HCT116 (cell line): ENCODE measurements around the gene FHOD1. TPM values are rescaled to one million over a fixed set of nuclear protein-coding genes. Genes with fewer than 3 reads are reported as not detected.

ENCODE experiments used
- ATAC-seq: fragments of 200-7000 bp; cut with Tn5 transposase; 2 replicates; pipeline ENCODE4 v1.9.1; 2020; ENCODE audit warnings: mild to moderate bottlenecking, moderate library complexity
- BruUV-seq: library from RNA; stranded (reverse); fragments of 400-500 nt; replicated peaks from 2 replicates; lab custom pipeline; 2021; lab: Mats Ljungman, UMichigan
- CTCF ChIA-PET: fragments of 300-600 bp; sonication (Branson Sonifier 250); formaldehyde crosslinking; loops from one replicate; lab custom pipeline; 2021; ENCODE audit warnings: antibody characterized with exemption; lab: Charles Lee
- POLR2A ChIA-PET: fragments of 300-600, 350-600 bp; sonication (Branson Sonifier 250); formaldehyde crosslinking; loops from one replicate; lab custom pipeline; 2021; ENCODE audit warnings: antibody characterized with exemption; lab: Charles Lee
- RAD21 ChIA-PET, 2 experiments: fragments of 300-600 bp; sonication (Branson Sonifier 250); formaldehyde crosslinking; loops; one replicate each; lab custom pipeline; 2023; ENCODE audit warnings: low total read pairs in 2 of 2; ENCODE audit not compliant: uncharacterized antibody in 2 of 2, unreplicated experiment in 2 of 2, low non-redundant PET in 1 of 2; lab: Charles Lee
- DNase-seq: peaks from one replicate; pipeline ENCODE4 v3.0.0-alpha.2; 2010; ENCODE audit warnings: low read depth, low spot score
- H2AFZ ChIP-seq: fragments of 200-600 bp; shearing (Covaris generic), sonication (generic); 2 replicates; pipeline ENCODE4 v1.6.1; 2017; ENCODE audit warnings: low read depth, mixed run types, mixed read lengths, antibody characterized with exemption, low read length; ENCODE audit not compliant: poor library complexity, severe bottlenecking
- H3K27ac ChIP-seq: 2 replicates; pipeline ENCODE4 v1.5.1; 2012; ENCODE audit warnings: low read depth, low read length
- H3K27me3 ChIP-seq: fragments of 200-600 bp; sonication (generic); 2 replicates; pipeline ENCODE4 v1.6.1; 2016; ENCODE audit warnings: mixed run types, low read length, mixed read lengths; ENCODE audit not compliant: insufficient read depth
- H3K36me3 ChIP-seq, 2 experiments: fragments of 200-500 bp in 1 of 2; fragments of 200-600 bp in 1 of 2; sonication (Bioruptor generic) in 1 of 2; sonication (generic) in 1 of 2; 2 replicates each; pipeline versions ENCODE4 v1.5.1 to v1.6.1; 2014 to 2016; ENCODE audit warnings: low read length in 2 of 2, inconsistent platforms in 1 of 2, mixed read lengths in 1 of 2, mixed run types in 1 of 2; ENCODE audit not compliant: insufficient read depth in 2 of 2, control insufficient read depth in 1 of 2
- H3K4me1 ChIP-seq, 2 experiments: fragments of 200-600 bp in 1 of 2; sonication (generic) in 1 of 2; 2 replicates each; pipeline versions ENCODE4 v1.5.1 to v1.6.1; 2012 to 2017; ENCODE audit warnings: low read length in 2 of 2, inconsistent platforms in 1 of 2, mild to moderate bottlenecking in 1 of 2, mixed read lengths in 1 of 2, mixed run types in 1 of 2, moderate library complexity in 1 of 2; ENCODE audit not compliant: insufficient read depth in 2 of 2, control insufficient read depth in 1 of 2
- H3K4me2 ChIP-seq: fragments of 200-600 bp; sonication (generic); 2 replicates; pipeline ENCODE4 v1.6.1; 2017; ENCODE audit warnings: mixed run types, low read length, mixed read lengths
- H3K4me3 ChIP-seq, 2 experiments: fragments of 200-600 bp in 1 of 2; sonication (generic) in 1 of 2; replicated peaks in 1 of 2; 2 replicates each; pipeline ENCODE4 v1.5.1; 2011 to 2016; ENCODE audit warnings: low read length in 2 of 2, control low read depth in 1 of 2, low read depth in 1 of 2, mild to moderate bottlenecking in 1 of 2, mixed read lengths in 1 of 2, mixed run types in 1 of 2
- H3K79me2 ChIP-seq: fragments of 200-600 bp; sonication (generic); 2 replicates; pipeline ENCODE4 v1.6.1; 2017; ENCODE audit warnings: mild to moderate bottlenecking, mixed run types, low read length, moderate library complexity, mixed read lengths; ENCODE audit not compliant: insufficient read depth
- H3K9ac ChIP-seq: fragments of 200-600 bp; sonication (generic); 2 replicates; pipeline ENCODE4 v1.6.1; 2016; ENCODE audit warnings: low read length, mixed read lengths
- H3K9me2 ChIP-seq: fragments of 200-600 bp; sonication (generic), shearing (Covaris generic); 2 replicates; pipeline ENCODE4 v1.6.1; 2017; ENCODE audit warnings: mixed run types, mild to moderate bottlenecking, moderate library complexity; ENCODE audit not compliant: insufficient read depth
- H3K9me3 ChIP-seq, 2 experiments: fragments of 200-500 bp in 1 of 2; fragments of 200-600 bp in 1 of 2; sonication (Bioruptor generic) in 1 of 2; sonication (generic) in 1 of 2; 2 replicates each; pipeline ENCODE4 v1.6.1; 2014 to 2017; ENCODE audit warnings: low read length in 2 of 2, mixed read lengths in 2 of 2, inconsistent platforms in 1 of 2, low read depth in 1 of 2, mild to moderate bottlenecking in 1 of 2, mixed run types in 1 of 2, moderate library complexity in 1 of 2; ENCODE audit not compliant: control insufficient read depth in 1 of 2, insufficient read depth in 1 of 2
- H4K20me1 ChIP-seq: fragments of 200-600 bp; sonication (generic), shearing (Covaris generic); 2 replicates; pipeline ENCODE4 v1.6.1; 2017; ENCODE audit warnings: mixed run types, mild to moderate bottlenecking, moderate library complexity; ENCODE audit not compliant: insufficient read depth
- ATF3 ChIP-seq: IDR thresholded peaks from 2 replicates; pipeline ENCODE4 v1.6.1; 2012
- CBX3 ChIP-seq: IDR thresholded peaks from 2 replicates; pipeline ENCODE4 v1.6.1; 2012; ENCODE audit warnings: low read depth
- EGR1 ChIP-seq: IDR thresholded peaks from 2 replicates; pipeline ENCODE4 v1.6.1; 2012; ENCODE audit warnings: low read depth
- ELF1 ChIP-seq: IDR thresholded peaks from 2 replicates; pipeline ENCODE4 v1.6.1; 2012; ENCODE audit warnings: low read depth, borderline replicate concordance
- EZH2 ChIP-seq: fragments of 200-600 bp; sonication (generic); IDR thresholded peaks from 2 replicates; pipeline ENCODE4 v1.6.1; 2017; ENCODE audit warnings: antibody characterized with exemption, mixed run types
- EZH2phosphoT487 ChIP-seq: fragments of 200-600 bp; IDR thresholded peaks from 2 replicates; pipeline ENCODE4 v1.6.1; 2018; ENCODE audit warnings: antibody characterized with exemption, borderline replicate concordance
- JUND ChIP-seq: IDR thresholded peaks from 2 replicates; pipeline ENCODE4 v1.6.1; 2012
- SRF ChIP-seq: IDR thresholded peaks from 2 replicates; pipeline ENCODE4 v1.6.1; 2012; ENCODE audit warnings: low read depth
- ZFX ChIP-seq: fragments of 450-650 bp; IDR thresholded peaks from 2 replicates; pipeline ENCODE4 v1.6.1; 2017
- intact Hi-C: fragments of 100-400 bp; cut with micrococcal nuclease; formaldehyde crosslinking; loops from 2 replicates; pipeline ENCODE4 v1.10.0; 2022
- total RNA-seq: library from RNA; stranded (reverse); gene quantifications from one replicate; pipeline ENCODE4 v1.2.1, GENCODE V29; 2021; ENCODE audit not compliant: unreplicated experiment
- TF ChIP-seq, protein P1 (sequence below), 3 experiments: fragments of 200-600 bp in 1 of 3; sonication (generic) in 1 of 3; IDR thresholded peaks in 2 of 3; conservative IDR thresholded peaks in 1 of 3; 2 replicates each; pipeline ENCODE4 v1.5.1; 2012 to 2017; ENCODE audit warnings: low read depth in 2 of 3, low read length in 2 of 3, antibody characterized with exemption in 1 of 3, borderline replicate concordance in 1 of 3, control low read depth in 1 of 3, mild to moderate bottlenecking in 1 of 3, mixed read lengths in 1 of 3, mixed run types in 1 of 3, moderate library complexity in 1 of 3; ENCODE audit not compliant: insufficient read depth in 1 of 3
- TF ChIP-seq, protein P2 (sequence below): IDR thresholded peaks from 2 replicates; pipeline ENCODE4 v1.6.1; 2011; ENCODE audit warnings: mild to moderate bottlenecking, low read length, moderate library complexity; ENCODE audit not compliant: insufficient replicate concordance; ENCODE audit errors: extremely low read depth

Gene FHOD1
- total RNA-seq, 1 experiment from 2014 or later: 69.2 TPM

- TSS peak; percentile 28 for BruUV-seq
- POLR2A ChIA-PET: no interaction called here
- H3K9ac ChIP-seq: no peak overlapping the region
Observed at GRCh38 chr16:67275321-67275720, 28.0 kb upstream of the FHOD1 start.

GRCh38 chr16:67271446-67271845 is 24.2 kb upstream of the FHOD1 start:
- Histone ChIP-seq H4K20me1 (no peaks in the 10 kb centered on the region), H3K9me3 (no peaks in the 10 kb centered on the region), H3K4me1 (peaks cover 32 to 47% of the 10 kb centered on the region in 2 experiments), H3K27me3 (no peaks in the 10 kb centered on the region), H3K4me3 (no peak overlapping the region), H3K79me2 (peaks cover 12% of the 10 kb centered on the region; the same call in 1 of the 2 replicates), H3K4me2 (no peak overlapping the region), H3K9me2 (no peaks in the 10 kb centered on the region), H3K36me3 (peaks cover 3 to 11% of the 10 kb centered on the region in 2 experiments; a peak in 2 of 4 replicates), H2AFZ (no peak overlapping the region), H3K9ac (no peak overlapping the region), H3K27ac (no peak overlapping the region)
- DNase-seq (no peak), ATAC-seq (no peak)
- RAD21 ChIA-PET: no interaction called here
- BruUV-seq: no TSS peak
- POLR2A ChIA-PET: no interaction called here
- intact Hi-C loops: no loop called here
- CTCF ChIA-PET: no interaction called here
- TF ChIP-seq, protein P1, sequence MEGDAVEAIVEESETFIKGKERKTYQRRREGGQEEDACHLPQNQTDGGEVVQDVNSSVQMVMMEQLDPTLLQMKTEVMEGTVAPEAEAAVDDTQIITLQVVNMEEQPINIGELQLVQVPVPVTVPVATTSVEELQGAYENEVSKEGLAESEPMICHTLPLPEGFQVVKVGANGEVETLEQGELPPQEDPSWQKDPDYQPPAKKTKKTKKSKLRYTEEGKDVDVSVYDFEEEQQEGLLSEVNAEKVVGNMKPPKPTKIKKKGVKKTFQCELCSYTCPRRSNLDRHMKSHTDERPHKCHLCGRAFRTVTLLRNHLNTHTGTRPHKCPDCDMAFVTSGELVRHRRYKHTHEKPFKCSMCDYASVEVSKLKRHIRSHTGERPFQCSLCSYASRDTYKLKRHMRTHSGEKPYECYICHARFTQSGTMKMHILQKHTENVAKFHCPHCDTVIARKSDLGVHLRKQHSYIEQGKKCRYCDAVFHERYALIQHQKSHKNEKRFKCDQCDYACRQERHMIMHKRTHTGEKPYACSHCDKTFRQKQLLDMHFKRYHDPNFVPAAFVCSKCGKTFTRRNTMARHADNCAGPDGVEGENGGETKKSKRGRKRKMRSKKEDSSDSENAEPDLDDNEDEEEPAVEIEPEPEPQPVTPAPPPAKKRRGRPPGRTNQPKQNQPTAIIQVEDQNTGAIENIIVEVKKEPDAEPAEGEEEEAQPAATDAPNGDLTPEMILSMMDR (IDR thresholded peaks at IDR 0.05 in 2 of 3, conservative IDR thresholded peaks at IDR 0.05 in 1 of 3; ENCODE audit: borderline replicate concordance in 1 of 3, insufficient read depth in 1 of 3, low read depth in 2 of 3, low read length in 2 of 3): no peak
- TF ChIP-seq, protein P2, sequence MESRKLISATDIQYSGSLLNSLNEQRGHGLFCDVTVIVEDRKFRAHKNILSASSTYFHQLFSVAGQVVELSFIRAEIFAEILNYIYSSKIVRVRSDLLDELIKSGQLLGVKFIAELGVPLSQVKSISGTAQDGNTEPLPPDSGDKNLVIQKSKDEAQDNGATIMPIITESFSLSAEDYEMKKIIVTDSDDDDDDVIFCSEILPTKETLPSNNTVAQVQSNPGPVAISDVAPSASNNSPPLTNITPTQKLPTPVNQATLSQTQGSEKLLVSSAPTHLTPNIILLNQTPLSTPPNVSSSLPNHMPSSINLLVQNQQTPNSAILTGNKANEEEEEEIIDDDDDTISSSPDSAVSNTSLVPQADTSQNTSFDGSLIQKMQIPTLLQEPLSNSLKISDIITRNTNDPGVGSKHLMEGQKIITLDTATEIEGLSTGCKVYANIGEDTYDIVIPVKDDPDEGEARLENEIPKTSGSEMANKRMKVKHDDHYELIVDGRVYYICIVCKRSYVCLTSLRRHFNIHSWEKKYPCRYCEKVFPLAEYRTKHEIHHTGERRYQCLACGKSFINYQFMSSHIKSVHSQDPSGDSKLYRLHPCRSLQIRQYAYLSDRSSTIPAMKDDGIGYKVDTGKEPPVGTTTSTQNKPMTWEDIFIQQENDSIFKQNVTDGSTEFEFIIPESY: no peak
- TF ChIP-seq ELF1 (no peak), ZFX (no peak), EGR1 (no peak), ATF3 (no peak), JUND (no peak), EZH2phosphoT487 (no peak)

More at GRCh38 chr16:67275321-67275720, 28.0 kb upstream of the FHOD1 start:
- Histone ChIP-seq H3K4me2 (no peak overlapping the region), H3K4me3 (no peak overlapping the region), H3K36me3 (peaks cover 3 to 14% of the 10 kb centered on the region in 2 experiments; a peak in 2 of 4 replicates), H3K79me2 (peaks cover 31% of the 10 kb centered on the region), H3K4me1 (peaks cover 27 to 42% of the 10 kb centered on the region in 2 experiments), H3K9me3 (no peaks in the 10 kb centered on the region), H3K27me3 (no peaks in the 10 kb centered on the region), H3K27ac (no peak overlapping the region), H3K9me2 (no peaks in the 10 kb centered on the region), H4K20me1 (no peaks in the 10 kb centered on the region), H2AFZ (no peak overlapping the region)
- intact Hi-C loops: loop anchor here (5.0 kb wide), 1 partner anchor 62 kb away; no protein-coding TSS in a partner anchor
- RAD21 ChIA-PET: no interaction called here
- TF ChIP-seq EZH2phosphoT487 (no peak), EZH2 (no peak), ATF3 (no peak), ELF1 (no peak), CBX3 (no peak), SRF (no peak)
- TF ChIP-seq, protein P2: no peak
- no peak for DNase-seq
- CTCF ChIA-PET: no interaction called here
- ATAC-seq: no peak
